Nucleus accumbens (tissue), 56 donors: ENCODE results near the gene MARK3.

ENCODE experiments used
- DNase-seq, 56 donors: peaks; one replicate each; lab custom pipeline; 2025; lab: John Stamatoyannopoulos, UW

Gene MARK3

DNA sequence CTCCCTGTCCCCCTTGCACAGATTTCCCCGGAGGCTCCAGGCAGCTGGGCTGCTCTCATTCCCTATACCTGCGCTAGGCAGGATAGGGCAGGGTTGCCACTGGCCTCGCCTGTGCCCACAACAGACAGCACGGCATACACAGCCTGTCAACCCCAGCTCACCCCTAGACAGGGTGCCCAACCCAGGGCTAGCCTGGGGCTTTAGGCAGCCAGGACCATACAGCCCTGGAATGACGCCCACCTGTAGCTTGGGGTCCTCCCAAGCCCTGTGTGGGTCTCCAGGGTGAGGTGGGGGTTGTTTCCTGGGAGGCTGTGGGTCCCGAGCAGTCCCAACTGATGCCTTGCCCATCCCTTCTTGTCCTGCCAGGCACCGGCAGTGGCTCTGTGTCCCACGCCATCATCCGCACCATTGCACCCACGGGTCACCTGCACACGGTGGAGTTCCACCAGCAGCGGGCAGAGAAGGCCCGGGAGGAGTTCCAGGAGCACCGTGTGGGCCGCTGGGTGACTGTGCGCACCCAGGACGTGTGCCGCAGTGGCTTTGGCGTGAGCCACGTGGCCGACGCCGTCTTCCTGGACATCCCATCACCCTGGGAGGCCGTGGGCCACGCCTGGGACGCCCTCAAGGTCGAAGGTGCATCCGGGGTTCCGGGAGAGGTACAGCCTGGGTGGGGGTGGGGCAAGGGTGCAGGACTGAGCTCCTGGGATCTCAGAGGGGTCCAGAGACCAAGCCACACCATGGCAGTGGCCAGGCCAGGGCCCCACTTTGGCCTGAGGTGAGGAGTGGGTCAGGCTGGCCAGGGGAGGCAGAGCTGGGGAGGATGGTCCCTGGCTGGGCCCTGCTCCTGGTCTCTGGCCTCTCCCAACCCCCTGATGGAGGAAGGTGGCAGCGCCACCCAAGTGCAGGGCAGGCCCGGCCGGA lies 147.3 kb downstream of the MARK3 start:
- DNase-seq = no peak

DNA sequence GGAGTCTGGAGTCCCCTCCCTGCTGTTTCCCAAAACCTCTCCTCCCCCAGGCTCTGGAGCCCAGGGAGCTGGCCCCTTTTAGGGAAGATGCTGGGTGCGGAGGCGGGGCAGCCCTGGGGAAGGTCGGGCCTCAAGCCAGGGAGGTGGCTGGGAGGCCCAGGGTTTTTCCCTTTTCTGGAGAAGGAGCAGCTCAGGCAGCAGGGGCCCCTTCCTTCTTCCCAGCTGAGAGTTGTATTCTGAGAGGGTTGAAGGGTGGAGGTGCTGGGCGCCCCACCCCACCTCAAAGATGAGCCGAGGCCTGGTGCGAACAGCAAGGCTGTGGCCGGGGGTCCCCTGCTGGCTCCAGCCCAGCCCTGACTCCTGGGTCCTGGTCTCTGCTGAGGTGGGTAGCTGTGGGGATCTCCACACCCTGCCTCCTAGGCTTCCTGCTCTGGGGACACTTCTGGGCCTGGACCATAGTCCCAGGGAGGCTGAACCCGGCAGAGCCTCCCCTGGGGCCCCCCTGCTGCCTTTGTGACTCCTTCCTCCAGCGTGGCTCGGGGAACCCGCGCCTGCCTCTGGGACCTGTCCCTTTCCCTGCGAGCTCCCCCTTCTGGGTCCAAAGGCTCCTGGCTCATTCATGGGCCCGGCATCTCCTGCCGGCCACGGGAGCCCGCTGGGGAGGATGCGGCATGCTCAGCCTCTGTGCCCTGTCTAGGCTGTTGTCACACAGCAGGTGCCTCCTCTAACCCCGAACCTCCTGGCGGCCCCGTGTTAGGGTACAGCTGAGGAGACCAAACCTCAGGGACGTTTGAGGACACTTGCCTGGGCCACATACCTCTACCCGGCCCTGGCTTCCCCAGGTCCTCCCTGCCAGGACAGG lies 148.2 kb downstream of the MARK3 start:
- DNase-seq = no peak

DNA sequence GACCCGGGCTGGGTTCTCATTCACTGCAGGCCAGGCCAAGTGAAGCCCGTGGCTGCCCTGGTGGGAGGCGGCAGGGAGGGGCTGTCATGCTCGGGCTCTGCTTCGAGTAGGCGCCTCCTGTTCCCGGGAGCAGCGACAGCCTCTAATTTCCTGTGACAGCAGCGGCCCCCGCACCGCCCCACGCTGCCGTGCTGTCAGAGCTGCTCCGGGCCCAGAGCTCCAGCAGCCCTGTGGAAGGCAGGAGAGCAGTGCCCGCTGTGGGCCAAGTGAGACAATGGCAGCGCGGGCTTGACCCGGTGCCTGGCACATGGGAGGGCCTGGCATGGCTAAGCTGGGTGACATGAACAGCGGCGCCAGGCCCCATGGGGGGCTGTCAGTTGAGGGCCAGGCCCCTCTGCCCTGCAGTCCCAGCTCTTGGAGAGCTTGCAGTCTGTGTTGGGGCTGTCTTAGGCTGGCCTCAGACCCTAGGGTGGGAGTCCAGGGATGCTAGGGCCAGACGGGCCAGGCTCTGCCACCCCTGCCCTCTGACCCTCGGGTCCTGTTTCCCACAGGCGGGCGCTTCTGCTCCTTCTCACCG lies 148.9 kb downstream of the MARK3 start:
- DNase-seq = peak in 38 of 56 donors; percentile 30 to 88 (median 63)

DNA sequence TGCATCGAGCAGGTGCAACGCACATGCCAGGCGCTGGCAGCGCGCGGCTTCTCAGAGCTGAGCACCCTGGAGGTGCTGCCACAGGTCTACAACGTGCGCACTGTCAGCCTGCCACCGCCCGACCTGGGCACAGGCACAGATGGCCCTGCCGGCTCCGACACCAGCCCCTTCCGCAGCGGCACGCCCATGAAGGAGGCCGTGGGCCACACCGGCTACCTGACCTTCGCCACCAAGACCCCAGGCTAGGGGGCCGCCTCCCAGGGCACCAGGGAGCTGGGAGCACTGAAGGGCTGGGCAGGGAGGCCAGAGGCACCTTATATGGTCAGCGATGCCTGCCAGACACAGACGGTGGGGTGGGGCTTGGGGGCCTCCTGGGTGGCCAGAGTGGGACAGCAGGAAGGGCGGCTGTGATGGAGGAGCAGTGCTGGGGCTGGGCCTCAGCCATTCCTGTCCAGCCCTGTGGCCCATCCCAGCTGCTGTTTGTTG lies 149.4 kb downstream of the MARK3 start:
- DNase-seq = peak in 7 of 56 donors; percentile 34 to 64 (median 57)

DNA sequence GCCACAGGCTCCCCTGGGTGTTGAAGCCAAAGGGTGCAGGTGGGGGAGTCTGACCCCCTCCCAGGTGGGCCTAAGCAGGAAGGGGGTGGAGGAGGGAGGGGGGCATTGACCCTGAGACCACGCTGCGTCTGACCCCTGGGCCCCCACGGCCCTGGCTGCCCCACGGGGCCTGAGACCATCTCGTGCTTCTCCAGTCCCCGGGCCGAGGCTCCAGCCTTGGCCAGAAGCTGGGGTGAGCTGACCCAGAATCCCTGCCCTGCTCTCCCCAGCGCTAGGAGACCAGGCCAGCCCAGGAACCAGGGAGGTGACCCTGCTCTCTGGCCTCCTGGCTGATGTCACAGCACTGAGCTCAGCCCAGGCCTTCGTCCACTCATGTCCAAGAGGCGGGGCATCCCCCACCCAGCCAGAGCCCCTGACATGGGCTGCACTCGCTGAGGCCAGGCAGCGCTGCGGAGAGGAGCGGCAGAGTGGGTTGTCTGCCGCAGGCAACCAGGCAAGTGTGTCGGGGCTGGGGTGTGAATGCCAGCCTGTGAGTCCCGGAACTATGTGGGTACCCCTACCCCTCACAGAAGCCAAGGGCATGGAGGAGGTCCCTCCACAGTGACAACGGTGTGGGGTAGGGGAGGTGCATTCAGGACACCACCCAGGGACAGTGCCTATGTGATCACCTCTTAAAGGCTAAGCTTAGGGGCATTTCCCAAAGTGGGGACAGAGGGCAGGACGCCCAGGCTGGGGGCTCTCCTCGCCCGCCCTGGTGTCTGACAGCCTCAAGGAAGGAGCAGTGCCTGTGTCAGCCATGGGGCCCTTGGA lies 150.1 kb downstream of the MARK3 start:
- no peak for DNase-seq

DNA sequence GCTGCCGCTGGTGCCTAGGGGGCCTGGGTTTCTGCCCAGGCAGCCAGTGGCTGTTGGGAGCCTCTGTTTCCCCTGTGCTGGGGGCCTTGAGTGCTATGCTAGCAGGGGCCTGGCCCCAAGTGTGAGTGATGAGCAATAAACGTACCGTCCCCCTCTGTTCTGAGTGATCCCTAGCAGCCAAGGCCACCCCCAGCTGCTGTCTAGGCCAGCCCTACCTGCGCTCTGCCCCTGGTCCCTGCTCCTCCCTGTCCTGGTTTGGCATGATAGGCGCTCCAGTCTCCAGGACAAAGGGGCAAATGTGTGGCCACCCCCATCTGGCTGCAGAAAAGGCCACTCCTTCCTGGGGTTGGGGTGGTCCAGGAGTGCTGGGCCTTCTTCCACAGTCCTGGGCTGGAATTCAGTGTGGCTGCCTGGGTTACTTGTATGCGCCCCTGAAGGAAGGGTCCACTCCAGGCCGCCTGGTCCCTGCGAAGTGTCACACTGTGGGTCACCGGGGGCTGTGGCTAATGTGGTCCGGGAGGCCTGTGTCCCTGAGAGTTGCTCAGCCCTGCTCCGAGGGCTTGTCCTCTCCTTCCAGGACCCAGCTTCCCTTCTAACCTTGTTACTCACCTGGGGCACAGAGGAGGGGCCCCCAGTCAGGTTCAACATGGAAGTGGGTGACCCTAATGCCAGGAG lies 150.8 kb downstream of the MARK3 start:
- DNase-seq = no peak

DNA sequence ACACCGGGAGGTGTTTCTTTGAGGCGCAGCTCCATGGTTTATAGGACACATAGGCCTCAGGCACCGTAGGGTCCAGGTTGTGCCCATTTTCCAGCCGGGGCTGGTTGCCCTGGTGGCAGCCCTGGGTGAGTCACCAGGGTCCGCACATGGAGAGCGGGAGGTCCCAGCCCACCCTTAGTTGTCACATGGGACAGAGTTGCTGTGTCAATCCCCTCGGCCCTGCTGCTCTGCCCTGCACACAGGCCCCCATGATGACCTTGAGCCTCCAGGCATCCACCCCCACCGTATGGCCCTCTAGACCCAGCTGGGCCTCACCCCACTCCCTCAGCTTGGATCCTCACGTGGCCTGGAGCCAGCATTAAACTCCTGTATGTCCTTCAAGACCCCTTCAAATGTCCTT lies 151.5 kb downstream of the MARK3 start:
- no peak for DNase-seq

DNA sequence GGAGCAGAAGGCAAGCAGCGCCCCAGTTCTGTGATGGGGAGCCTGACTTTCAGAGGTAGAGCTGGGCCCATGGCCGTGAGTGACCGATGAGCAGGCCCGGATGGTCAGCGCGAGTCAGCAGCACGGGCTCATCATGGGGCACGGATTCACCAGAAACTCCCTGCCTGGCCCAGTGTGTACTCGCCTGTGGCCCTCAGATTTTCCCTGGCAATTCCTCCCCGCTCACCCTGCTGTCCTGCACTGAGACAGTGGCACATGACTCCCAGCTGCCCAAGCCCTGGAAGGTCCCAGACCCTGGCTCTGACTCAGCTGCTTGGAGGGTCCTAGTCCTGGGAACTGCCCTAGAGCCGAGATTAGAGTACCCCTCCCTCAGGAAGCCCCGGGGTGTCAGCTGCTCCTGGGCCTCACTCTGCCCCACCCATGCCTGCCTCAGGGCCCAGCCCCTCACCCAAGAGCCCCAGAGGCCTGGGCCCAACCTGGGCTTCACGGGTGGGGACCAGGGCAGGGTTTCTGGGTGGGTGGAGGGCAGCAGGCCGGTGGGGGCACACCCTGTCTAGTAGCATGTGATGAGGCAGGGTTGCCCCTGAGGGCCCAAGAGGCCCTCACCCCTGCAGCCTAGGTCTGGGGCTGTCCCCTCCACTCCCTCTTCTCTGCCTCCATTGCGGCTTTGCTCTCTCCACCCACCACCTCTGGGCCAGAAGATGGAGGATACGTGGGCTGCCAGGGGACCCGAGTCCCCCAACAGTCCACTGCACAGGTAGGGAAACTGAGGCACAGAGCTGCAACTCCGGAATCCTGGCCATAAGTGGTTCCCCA lies 152.2 kb downstream of the MARK3 start:
- DNase-seq = no peak

DNA sequence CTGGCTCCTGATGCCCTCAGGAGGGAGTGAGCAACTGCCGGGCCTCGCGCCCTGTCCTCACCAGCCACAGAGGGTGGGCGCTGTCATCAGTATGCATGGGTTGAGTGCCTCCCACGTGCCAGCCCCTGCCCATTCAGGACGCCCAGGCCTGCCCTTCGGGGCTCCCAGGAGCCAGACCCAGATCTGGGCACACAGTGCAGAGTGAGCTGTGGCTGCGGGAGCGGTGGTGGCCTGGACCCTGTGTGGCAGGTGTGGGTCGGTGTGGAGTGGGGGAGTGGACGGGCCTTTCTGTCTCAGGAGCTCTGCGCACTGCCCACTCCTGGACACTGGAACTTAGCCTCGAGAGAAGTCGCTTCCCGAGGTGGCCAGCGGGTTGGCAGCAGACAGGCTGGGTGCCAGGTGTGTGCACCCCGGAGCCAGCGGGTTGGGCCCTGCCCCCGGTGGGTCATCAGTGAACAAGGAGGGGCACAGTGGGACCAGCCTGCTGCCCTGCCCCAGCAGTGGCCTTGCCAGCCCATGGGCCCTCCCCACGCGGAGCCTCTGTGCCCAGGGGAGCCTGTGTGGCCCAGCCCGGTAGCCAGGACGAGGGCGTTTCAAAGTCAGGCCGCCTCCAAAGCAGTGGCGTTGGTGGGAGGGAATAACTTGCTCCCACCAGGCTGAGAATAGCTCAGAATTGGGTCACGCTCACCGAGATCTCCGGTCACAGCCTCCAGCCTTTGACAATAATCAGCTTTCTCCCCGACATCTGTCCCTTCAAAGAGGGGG lies 153.3 kb downstream of the MARK3 start:
- peak in 14 of 56 donors; percentile 30 to 65 (median 50) for DNase-seq

DNA sequence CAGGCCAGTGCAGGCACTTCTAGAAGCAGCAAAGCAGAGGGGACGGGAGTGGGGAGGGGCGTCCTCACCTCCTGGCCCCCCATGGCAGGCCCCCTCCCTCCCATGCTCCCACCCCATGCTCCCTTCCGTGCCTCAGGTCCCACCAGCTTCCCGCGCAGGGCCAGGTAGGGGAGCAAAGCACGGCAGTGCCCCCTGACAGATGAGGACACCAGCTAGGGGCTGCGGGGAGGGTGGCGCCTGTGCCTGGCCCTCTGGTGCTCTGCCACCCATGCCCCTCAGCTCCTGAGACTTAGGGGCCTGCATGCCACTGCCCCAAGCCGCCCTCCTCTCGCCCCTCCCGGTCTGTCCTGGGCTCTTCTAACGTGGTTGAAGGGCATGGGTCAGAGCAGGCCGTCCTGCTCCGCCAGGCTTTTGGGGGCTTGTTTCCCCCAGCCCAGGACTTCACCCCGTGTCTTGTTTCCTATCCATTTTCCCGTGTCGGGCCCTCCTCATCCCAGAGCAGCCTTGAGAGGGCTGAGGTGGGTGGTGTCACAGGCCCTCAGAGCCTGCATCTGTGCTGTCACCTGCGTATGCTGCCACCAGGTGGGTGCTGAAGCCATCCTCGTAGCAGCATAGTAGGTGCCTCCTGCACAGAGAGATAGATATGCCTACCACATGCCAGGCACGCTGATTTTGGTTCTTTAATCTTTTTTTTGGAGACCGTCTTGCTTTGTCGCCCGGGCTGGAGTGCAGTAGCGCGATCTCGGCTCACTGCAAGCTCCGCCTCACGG lies 154.0 kb downstream of the MARK3 start:
- DNase-seq = no peak

DNA sequence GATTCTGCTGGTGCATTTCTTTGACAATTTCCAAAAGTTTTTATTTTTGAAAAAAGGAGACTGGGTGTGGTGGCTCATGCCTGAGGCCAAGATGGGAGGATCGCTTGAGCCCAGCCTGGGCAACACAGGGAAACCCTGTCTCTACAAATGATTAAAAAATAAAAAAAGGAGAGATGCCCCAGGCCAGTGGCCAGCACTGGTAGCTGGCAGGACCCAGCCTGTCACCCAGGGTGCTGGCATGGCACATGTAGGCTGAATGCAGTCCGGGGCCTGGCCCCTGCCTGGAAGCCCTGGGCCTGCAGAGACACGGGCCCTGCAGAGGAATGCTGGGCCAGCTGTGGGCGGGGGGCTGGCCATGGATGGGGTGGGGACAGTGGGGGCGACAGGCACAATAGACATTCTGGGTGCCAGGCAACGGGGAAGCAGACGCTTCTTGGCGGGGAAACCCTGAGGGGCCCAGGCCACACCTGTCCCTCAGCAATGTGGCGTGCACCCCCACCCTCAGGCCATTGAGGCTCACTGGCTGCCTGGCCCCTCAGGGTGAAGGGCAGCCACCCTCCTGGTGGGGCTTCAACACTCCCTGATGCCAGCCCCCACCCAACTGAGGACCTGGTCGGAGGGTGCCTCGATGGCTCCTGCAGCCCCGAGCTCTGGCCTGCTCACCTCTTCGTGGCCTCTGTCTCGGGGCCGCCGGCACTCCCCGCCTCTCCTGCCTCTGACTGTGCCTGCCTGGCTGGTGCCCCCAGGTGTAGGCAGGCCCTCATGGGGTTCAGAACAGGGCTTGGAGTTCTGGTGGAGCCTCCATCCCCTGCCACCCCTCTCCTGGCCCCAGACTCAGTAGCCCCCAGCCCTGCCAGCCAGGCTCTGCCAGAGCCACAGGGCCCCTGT lies 155.8 kb downstream of the MARK3 start:
- peak in 3 of 56 donors; percentile 39 to 59 (median 48) for DNase-seq

DNA sequence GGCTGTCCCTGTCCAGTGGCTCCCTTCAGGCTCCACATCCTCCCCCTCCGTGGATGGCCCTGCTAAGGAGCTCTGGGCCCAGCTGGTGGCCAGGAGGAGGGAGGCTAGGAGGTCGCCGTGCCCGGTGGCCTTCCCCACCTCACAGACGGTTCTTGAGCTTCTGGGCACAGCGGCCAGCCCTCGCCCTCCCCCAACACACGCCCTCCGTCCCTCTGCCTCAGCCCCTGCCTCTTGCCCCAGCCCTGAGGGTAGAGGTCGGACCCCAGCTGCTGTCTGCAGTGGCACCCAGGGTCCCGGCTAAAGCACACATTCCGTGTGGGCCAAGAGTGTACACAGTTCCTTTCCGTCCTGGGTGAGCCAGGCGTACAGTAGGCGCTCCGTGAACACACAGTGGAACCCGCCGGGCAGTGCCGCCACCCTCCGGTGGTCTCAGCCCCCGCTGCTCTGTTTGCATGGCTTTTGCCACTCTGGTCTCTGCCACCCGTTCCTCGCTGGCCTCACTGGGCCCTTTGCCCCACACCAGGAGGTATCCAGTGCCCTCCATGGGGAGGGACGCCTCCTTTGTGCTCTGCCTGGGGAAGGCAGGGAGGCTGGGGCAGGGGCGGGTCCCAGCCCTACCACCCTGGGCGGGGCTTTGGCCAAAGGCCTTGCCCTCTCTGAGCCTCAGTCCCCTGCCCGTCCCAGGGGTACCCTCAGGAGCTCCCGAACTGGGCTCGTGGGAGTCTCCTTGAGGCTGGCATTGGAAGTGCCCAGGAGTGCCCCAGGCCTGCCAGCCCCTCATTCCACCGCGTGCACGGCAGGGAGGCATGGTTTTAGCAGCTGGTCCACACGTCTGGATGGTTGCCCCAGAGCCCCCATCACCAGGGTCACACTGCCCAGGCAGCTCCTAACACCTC lies 156.7 kb downstream of the MARK3 start:
- DNase-seq = peak in 11 of 56 donors; percentile 43 to 80 (median 70)

DNA sequence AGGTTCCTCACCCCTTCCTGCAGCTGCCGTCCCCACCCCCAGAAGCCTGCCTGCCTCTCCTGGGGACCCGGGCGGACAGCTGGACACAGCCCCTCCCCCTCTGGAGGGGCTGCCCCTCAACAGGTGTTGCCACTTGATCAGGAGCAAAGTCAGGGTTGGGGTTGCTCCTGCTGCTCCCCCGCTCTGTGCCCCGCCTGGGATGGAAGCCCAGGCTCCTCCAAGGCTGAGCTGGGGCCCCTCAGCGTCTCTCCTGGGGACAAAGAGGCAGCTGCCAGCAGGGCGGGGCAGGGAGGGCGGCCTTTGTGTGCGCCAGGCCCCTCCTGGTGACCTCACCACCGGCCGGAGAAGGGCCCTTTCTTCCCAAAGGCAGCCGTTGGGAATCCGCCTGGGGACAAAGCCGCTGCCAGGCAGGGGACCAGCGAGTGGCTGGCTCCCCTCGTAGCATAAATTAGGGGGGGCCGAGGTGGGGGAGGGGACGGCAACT lies 157.4 kb downstream of the MARK3 start:
- DNase-seq = peak; percentile 39 to 96 (median 91)

DNA sequence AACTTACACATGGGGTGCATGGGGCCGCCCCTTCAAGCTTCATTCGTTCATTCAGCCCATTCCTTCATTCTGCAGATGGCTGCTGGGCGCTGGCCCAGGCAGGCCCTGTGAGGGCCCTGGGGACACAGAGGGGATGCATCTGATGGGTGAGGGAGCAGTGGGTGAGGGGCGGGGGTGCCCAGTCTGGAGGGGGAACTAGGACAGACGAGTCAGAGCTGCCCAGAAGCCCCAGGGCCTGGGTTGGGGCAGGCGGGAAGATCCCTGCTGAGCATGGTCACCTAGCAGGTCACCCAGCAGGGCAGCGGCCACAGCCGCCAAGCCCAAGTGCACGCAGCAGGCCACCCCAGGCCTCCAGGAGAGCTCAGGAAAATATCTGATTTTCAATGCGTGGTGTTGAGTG lies 157.9 kb downstream of the MARK3 start:
- DNase-seq = peak in 20 of 56 donors; percentile 69 to 95 (median 84)
